Endothelial cell (in vitro differentiated cells): Measurements from ENCODE around the gene NME7. TPM values are rescaled to one million over a fixed set of nuclear protein-coding genes. Genes with fewer than 3 reads are reported as not detected.

Experiments
- DNase-seq: peaks from one replicate; pipeline ENCODE4 v3.0.0; 2021; ENCODE audit warnings: low spot score
- H3K27ac Mint-ChIP-seq: one replicate; pipeline ENCODE4 v1.8.0; 2021; ENCODE audit warnings: mixed read lengths, inconsistent platforms; ENCODE audit not compliant: unreplicated experiment
- H3K27me3 Mint-ChIP-seq: one replicate; pipeline ENCODE4 v1.8.0; 2021; ENCODE audit warnings: mild to moderate bottlenecking, moderate library complexity, mixed read lengths, inconsistent platforms; ENCODE audit not compliant: unreplicated experiment
- H3K36me3 Mint-ChIP-seq: one replicate; pipeline ENCODE4 v1.8.0; 2021; ENCODE audit warnings: mild to moderate bottlenecking, low read depth, mixed read lengths, inconsistent platforms; ENCODE audit not compliant: unreplicated experiment
- H3K4me1 Mint-ChIP-seq: one replicate; pipeline ENCODE4 v1.8.0; 2021; ENCODE audit warnings: mild to moderate bottlenecking, mixed read lengths, inconsistent platforms; ENCODE audit not compliant: unreplicated experiment
- H3K4me3 Mint-ChIP-seq: one replicate; pipeline ENCODE4 v1.8.0; 2021; ENCODE audit warnings: mild to moderate bottlenecking, mixed read lengths, inconsistent platforms; ENCODE audit not compliant: unreplicated experiment
- H3K9me3 Mint-ChIP-seq: one replicate; pipeline ENCODE4 v1.8.0; 2021; ENCODE audit warnings: mixed read lengths, inconsistent platforms; ENCODE audit not compliant: unreplicated experiment
- total RNA-seq: library from RNA; stranded (reverse); fragmentation: NEBNext Ultra II Directional; extraction: Animal tissue kit (Norgen Biotek cat#: 25700); gene quantifications from one replicate; pipeline ENCODE4 v1.2.1, GENCODE V29; 2021; ENCODE audit not compliant: unreplicated experiment
- TF ChIP-seq, protein P1 (sequence below): fragments of 200-600 bp; sonication (generic); IDR thresholded peaks from one replicate; pipeline ENCODE4 v1.5.0; 2021; ENCODE audit warnings: antibody characterized with exemption; ENCODE audit not compliant: unreplicated experiment

The NME7 gene
- total RNA-seq, 1 donor from 2014 or later = 18.9 TPM

DNA sequence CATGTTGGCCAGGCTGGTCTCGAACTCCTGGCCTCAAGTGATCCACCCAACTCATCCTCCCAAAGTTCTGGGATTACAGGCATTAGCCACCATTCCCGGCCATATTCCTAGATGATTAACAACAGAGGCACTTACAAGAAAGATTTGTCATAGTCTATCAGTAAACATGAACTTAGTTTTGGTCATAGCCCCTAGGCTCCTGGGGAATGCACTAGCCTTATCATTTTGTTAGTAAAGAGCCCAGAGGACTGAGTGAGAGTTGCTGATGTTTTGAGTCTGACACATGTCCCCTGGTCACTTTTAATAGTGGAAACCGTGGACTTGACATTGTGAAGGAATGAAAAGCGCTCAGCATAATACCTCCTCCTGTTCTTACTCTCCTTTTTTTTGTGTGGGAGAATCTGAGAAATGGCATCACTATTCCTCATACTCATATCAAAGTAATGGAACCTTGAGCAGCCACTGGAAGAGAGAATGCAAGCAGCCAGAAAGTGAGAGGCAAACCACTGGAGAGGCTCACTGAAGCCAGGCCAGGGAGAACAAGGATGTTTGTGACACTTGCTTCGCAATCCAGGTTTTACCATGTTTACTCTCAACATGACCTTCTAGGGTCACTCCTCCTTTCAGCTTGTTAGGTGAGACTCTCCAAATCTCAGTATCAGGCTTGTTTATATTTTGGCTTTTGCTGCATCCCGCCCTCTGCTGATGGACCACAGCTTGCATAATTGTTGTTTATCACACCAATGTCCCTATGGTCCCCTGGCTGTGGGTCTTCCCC, 246.3 kb downstream of the NME7 start:
- Mint-ChIP-seq H3K36me3 (no peaks in the 10 kb centered on the region), H3K9me3 (no peaks in the 10 kb centered on the region), H3K27me3 (peaks cover 3% of the 10 kb centered on the region), H3K27ac (no peak overlapping the region), H3K4me3 (no peak overlapping the region), H3K4me1 (no peaks in the 10 kb centered on the region)
- DNase-seq = no peak
- TF ChIP-seq, protein P1, sequence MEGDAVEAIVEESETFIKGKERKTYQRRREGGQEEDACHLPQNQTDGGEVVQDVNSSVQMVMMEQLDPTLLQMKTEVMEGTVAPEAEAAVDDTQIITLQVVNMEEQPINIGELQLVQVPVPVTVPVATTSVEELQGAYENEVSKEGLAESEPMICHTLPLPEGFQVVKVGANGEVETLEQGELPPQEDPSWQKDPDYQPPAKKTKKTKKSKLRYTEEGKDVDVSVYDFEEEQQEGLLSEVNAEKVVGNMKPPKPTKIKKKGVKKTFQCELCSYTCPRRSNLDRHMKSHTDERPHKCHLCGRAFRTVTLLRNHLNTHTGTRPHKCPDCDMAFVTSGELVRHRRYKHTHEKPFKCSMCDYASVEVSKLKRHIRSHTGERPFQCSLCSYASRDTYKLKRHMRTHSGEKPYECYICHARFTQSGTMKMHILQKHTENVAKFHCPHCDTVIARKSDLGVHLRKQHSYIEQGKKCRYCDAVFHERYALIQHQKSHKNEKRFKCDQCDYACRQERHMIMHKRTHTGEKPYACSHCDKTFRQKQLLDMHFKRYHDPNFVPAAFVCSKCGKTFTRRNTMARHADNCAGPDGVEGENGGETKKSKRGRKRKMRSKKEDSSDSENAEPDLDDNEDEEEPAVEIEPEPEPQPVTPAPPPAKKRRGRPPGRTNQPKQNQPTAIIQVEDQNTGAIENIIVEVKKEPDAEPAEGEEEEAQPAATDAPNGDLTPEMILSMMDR = no peak

DNA sequence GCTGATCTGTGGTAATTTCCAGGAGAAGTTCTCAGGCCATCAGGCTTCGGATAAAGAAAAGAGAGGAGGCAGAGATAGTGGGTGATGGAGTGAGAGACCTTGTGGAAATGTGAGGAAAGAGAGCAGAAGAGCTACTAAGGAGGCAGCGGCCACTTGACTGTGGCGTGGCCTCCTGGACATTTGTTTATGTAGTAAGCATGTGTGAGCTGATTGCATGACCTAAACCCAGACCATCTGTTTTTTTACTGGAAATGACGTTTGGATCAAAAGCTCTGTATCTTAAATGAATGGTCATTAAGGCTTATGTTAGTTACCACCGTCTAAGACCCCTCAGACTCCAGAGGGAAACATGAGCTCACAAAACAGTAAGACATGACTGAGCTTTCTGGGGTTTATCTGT, 247.5 kb downstream of the NME7 start:
- H3K27ac Mint-ChIP-seq = no peak overlapping the region
- H3K9me3 Mint-ChIP-seq = no peaks in the 10 kb centered on the region
- H3K36me3 Mint-ChIP-seq = no peaks in the 10 kb centered on the region
- no peak overlapping the region for H3K4me3 Mint-ChIP-seq
- no peak for DNase-seq
- peaks cover 3% of the 10 kb centered on the region for H3K27me3 Mint-ChIP-seq
- no peaks in the 10 kb centered on the region for H3K4me1 Mint-ChIP-seq
- TF ChIP-seq, protein P1 = no peak

DNA sequence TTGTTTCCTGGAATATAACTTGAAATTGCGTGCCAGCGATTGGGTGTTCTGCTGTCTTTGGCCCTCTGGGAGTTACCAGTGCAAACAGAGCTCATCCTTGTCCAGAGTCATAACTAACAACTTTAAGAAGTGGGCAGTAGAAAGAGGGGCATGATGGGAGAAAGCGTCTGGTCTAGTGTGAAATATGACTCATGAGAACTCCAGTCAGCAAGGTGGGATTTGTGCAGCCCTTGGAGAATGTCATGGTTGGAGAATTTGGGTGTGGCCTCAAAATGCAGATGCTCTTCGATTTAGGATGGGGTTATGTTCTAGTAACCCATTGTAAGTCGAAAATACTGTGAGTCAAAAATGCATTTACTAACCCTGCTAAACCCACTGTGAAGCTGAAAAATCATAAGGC, 248.2 kb downstream of the NME7 start:
- H3K36me3 Mint-ChIP-seq = no peaks in the 10 kb centered on the region
- no peak overlapping the region for H3K27ac Mint-ChIP-seq
- no peaks in the 10 kb centered on the region for H3K4me1 Mint-ChIP-seq
- TF ChIP-seq, protein P1 = no peak
- H3K9me3 Mint-ChIP-seq = no peaks in the 10 kb centered on the region
- no peak overlapping the region for H3K4me3 Mint-ChIP-seq
- H3K27me3 Mint-ChIP-seq = peaks cover 3% of the 10 kb centered on the region
- no peak for DNase-seq

DNA sequence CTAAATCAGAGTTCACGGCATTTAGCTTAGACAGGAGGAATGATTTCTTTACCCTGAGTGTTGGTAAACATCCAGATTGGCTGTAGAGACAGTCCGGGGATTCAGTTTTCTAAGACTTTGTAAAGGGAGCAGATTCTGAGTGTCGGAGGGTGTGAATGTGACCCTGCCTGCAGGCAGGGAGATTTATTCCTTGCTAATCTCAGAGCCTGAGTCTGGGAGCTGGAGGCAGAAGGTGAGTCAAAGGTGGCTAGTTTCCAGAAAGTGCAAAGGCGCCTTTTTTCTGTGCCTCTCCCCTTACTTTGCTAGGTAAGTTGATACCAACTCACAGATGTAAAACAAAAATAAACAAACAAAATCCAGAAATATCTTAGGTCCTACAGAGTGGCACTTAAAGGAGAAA, 249.4 kb downstream of the NME7 start:
- no peak overlapping the region for H3K27ac Mint-ChIP-seq
- H3K9me3 Mint-ChIP-seq = no peaks in the 10 kb centered on the region
- H3K4me1 Mint-ChIP-seq = peaks cover 4% of the 10 kb centered on the region
- no peak overlapping the region for H3K4me3 Mint-ChIP-seq
- DNase-seq = no peak
- peaks cover 3% of the 10 kb centered on the region for H3K27me3 Mint-ChIP-seq
- TF ChIP-seq, protein P1 = no peak
- no peaks in the 10 kb centered on the region for H3K36me3 Mint-ChIP-seq

DNA sequence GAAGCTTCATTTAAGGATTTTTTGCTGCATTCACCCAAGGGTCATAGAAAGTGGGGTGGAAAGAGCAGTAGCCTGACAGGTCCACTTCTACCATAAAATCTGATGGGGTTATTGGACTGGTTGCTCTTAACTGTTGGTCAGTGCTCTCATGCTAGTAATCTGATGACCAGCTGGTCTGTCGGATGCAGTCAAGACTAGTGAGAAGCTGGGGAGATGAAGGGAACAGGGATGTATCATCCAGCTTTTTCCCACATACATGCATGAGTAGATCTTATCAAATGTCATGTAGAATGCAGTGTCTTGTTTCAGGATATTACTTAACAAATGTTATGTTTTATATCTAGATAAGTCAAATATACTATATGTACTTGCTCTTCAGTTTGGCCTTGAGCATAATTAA, 250.0 kb downstream of the NME7 start:
- no peaks in the 10 kb centered on the region for H3K36me3 Mint-ChIP-seq
- H3K27ac Mint-ChIP-seq = no peak overlapping the region
- H3K27me3 Mint-ChIP-seq = peaks cover 3% of the 10 kb centered on the region
- TF ChIP-seq, protein P1 = no peak
- no peak overlapping the region for H3K4me3 Mint-ChIP-seq
- no peak for DNase-seq
- H3K4me1 Mint-ChIP-seq = peaks cover 4% of the 10 kb centered on the region
- H3K9me3 Mint-ChIP-seq = no peaks in the 10 kb centered on the region
